DOHH2 (cell line): ENCODE data around the gene SLC35B2.
A peak's percentile ranks its signal among the peaks of the same experiment; 100 is the strongest.

Experiments
- H3F3A ChIP-seq: fragments of 200-600 bp; sonication (generic), shearing (Covaris generic); 2 replicates; pipeline ENCODE4 v1.6.0; 2016; ENCODE audit warnings: antibody characterized with exemption, mild to moderate bottlenecking; ENCODE audit not compliant: control insufficient read depth, insufficient read depth
- H3K27ac ChIP-seq: fragments of 200-600 bp; sonication (generic); 2 replicates; pipeline ENCODE4 v1.5.1; 2014; ENCODE audit warnings: low read depth, mild to moderate bottlenecking, low read length, moderate library complexity
- H3K27me3 ChIP-seq: fragments of 200-600 bp; sonication (generic); 2 replicates; pipeline ENCODE4 v1.6.1; 2014; ENCODE audit warnings: mild to moderate bottlenecking, low read length, mixed read lengths; ENCODE audit not compliant: control insufficient read depth
- H3K36me3 ChIP-seq: fragments of 200-600 bp; sonication (generic); 2 replicates; pipeline ENCODE4 v1.6.1; 2014; ENCODE audit warnings: mild to moderate bottlenecking, low read length, moderate library complexity, mixed read lengths; ENCODE audit not compliant: control insufficient read depth
- H3K4me1 ChIP-seq: fragments of 200-600 bp; sonication (generic); 2 replicates; pipeline ENCODE4 v1.6.1; 2014; ENCODE audit warnings: mild to moderate bottlenecking, low read length, mixed read lengths; ENCODE audit not compliant: control insufficient read depth
- H3K4me2 ChIP-seq: fragments of 200-600 bp; sonication (generic); 2 replicates; pipeline ENCODE4 v1.6.0; 2014; ENCODE audit warnings: mild to moderate bottlenecking, low read length, moderate library complexity
- H3K4me3 ChIP-seq: fragments of 200-600 bp; sonication (generic); 2 replicates; pipeline ENCODE4 v1.5.1; 2014; ENCODE audit warnings: mild to moderate bottlenecking, low read length, mixed read lengths
- H3K79me2 ChIP-seq: fragments of 200-600 bp; sonication (generic); 2 replicates; pipeline ENCODE4 v1.6.1; 2014; ENCODE audit warnings: mild to moderate bottlenecking, low read length, mixed read lengths; ENCODE audit not compliant: control insufficient read depth
- H3K9me2 ChIP-seq: fragments of 200-600 bp; sonication (generic); replicated peaks from 2 replicates; pipeline ENCODE4 v1.6.1; 2014; ENCODE audit warnings: mild to moderate bottlenecking, low read length, mixed read lengths; ENCODE audit not compliant: control insufficient read depth
- H3K9me3 ChIP-seq: fragments of 200-600 bp; sonication (generic); 2 replicates; pipeline ENCODE4 v1.6.1; 2014; ENCODE audit warnings: antibody characterized with exemption, low read length, mixed read lengths; ENCODE audit not compliant: control insufficient read depth, insufficient read depth
- H4K20me1 ChIP-seq: fragments of 200-600 bp; sonication (generic); 2 replicates; pipeline ENCODE4 v1.6.0; 2014; ENCODE audit warnings: low read depth, mild to moderate bottlenecking, antibody characterized with exemption, low read length, moderate library complexity; ENCODE audit not compliant: control insufficient read depth, insufficient read depth
- EZH2phosphoT487 ChIP-seq: fragments of 200-600 bp; sonication (generic); IDR thresholded peaks from 2 replicates; pipeline ENCODE4 v1.6.1; 2017; ENCODE audit warnings: borderline replicate concordance, mild to moderate bottlenecking, antibody characterized with exemption, low read length, moderate library complexity, mixed read lengths
- TF ChIP-seq, protein P1 (sequence below): fragments of 200-600 bp; sonication (generic); IDR thresholded peaks from one replicate; pipeline ENCODE4 v1.5.1; 2014; ENCODE audit warnings: antibody characterized with exemption, mild to moderate bottlenecking, low read depth, low read length; ENCODE audit not compliant: poor library complexity, severe bottlenecking

The SLC35B2 gene

DNA sequence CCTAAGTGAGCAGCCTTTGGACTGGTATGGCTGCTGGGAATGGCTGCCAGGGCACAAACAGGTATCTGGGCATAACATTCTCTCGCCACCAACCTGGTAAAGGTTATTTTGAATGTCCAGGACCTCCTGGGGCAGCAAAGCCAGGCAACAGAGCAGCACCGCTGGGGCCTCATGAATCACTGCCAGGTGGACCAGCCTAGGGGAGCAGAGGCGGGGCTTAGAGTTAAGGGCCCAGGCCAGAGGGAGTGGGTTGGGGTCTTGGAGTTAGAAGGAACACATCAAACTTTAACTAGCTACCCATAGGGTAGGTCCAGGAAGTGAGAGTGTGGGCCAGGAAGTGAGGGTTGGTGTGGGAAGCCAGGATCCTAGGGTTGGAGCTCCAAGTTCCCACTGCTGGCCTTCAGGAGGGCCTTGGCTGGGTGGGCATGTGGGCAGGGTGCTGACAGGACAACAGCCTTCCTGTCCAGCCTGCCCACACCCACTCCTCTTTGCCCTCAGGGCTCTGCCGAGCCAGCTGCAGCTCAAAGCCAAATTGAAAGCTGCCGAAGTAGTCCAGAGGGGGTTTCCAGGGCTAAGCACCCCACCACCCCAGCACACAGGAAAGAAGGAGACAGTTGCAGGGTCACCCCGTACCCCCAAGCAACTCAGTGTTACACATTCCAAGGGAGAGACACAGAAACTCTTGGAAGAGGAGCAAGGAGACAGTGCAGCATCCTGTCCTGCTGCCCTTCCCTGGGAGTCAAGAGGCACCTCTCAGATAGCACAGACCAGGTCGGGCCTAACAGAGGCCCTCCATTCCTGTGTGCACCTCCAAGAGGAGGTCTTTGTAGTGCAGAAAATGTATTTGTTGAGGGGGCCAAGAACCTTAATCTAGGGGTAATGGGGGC is 5.4 kb upstream of the SLC35B2 start:
- H3K9me2 ChIP-seq = no peaks in the 10 kb centered on the region
- TF ChIP-seq, protein P1, sequence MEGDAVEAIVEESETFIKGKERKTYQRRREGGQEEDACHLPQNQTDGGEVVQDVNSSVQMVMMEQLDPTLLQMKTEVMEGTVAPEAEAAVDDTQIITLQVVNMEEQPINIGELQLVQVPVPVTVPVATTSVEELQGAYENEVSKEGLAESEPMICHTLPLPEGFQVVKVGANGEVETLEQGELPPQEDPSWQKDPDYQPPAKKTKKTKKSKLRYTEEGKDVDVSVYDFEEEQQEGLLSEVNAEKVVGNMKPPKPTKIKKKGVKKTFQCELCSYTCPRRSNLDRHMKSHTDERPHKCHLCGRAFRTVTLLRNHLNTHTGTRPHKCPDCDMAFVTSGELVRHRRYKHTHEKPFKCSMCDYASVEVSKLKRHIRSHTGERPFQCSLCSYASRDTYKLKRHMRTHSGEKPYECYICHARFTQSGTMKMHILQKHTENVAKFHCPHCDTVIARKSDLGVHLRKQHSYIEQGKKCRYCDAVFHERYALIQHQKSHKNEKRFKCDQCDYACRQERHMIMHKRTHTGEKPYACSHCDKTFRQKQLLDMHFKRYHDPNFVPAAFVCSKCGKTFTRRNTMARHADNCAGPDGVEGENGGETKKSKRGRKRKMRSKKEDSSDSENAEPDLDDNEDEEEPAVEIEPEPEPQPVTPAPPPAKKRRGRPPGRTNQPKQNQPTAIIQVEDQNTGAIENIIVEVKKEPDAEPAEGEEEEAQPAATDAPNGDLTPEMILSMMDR = no peak
- no peak for TF ChIP-seq EZH2phosphoT487
- no peaks in the 10 kb centered on the region for H3K27me3 ChIP-seq
- H4K20me1 ChIP-seq = no peaks in the 10 kb centered on the region
- peaks cover 69% of the 10 kb centered on the region for H3K36me3 ChIP-seq
- H3F3A ChIP-seq = peaks cover 25% of the 10 kb centered on the region
- peak overlapping the region; percentile 93 for H3K27ac ChIP-seq
- peaks cover 42% of the 10 kb centered on the region for H3K79me2 ChIP-seq
- no peaks in the 10 kb centered on the region for H3K9me3 ChIP-seq
- peak overlapping the region; percentile 90 for H3K4me2 ChIP-seq
- peak overlapping the region; percentile 86 for H3K4me3 ChIP-seq
- peaks cover 67% of the 10 kb centered on the region for H3K4me1 ChIP-seq

DNA sequence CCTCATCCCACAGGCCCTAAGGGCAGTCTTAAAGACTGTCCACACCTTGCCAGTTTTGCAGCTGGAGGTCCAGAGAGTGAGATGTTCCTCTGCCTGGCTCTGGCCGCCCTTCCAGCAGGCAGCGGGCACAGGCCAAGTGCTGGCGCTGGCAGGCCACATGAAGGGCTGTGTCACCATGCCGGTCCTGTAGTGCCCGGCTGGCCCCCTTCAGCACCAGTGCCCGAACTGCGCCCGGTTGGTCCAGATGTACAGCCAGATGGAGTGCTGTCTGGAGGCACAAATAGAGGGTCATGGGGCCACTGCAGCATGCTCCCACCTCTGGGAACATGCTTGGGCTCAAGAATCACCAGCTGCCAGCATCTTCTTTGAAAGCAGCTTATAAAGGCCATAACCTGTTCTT is 4.3 kb upstream of the SLC35B2 start:
- H3K9me3 ChIP-seq = no peaks in the 10 kb centered on the region
- no peaks in the 10 kb centered on the region for H3K27me3 ChIP-seq
- TF ChIP-seq, protein P1 = no peak
- TF ChIP-seq EZH2phosphoT487 = no peak
- peaks cover 23% of the 10 kb centered on the region for H3F3A ChIP-seq
- H3K4me1 ChIP-seq = peaks cover 64% of the 10 kb centered on the region
- peaks cover 72% of the 10 kb centered on the region for H3K36me3 ChIP-seq
- no peaks in the 10 kb centered on the region for H4K20me1 ChIP-seq
- peak overlapping the region; percentile 90 for H3K4me2 ChIP-seq
- no peak overlapping the region for H3K4me3 ChIP-seq
- H3K9me2 ChIP-seq = no peaks in the 10 kb centered on the region
- peaks cover 48% of the 10 kb centered on the region for H3K79me2 ChIP-seq
- H3K27ac ChIP-seq = 0 out of 2 replicates have a peak overlapping the region, but pooled peaks have one; percentile 0

DNA sequence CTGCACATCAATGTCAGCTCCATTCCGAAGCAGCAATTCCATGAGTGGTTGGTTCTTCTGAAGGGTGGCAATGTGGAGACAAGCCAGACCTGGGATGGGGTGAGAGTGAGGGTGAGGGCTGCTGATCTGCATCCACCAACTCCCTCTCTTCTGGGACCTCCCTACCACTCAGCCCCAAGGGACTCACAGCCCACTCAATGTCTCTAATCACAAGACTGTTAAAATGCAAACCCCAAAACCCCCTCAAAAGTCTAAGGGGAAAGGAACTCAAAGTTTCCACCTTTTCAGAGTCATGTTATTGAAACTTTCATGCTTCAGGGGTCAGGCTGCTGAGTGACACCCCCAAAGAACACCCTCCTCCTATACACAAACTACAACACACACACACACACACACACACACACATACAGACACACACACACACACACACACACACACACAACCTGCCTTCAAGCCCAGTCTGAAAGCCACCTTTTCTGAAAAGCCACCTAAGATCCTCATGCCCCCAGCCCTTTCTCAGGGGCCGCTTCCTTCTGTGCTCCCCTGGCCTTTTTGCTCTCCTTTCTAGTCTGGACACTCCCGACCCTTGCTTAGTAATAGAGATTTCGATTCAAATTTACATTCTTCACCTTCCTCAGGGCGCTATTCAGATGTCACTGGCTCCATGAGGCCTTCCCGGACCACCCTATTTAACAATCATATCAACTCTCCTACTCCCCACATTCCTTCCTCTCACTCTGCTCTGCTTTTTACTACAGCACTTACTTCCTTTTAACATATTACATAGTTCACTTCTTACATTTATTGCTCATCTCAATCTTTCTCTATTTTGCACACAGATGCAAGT is 3.3 kb upstream of the SLC35B2 start:
- H3K4me1 ChIP-seq = peaks cover 64% of the 10 kb centered on the region
- no peaks in the 10 kb centered on the region for H3K9me2 ChIP-seq
- TF ChIP-seq, protein P1 = no peak
- no peak for TF ChIP-seq EZH2phosphoT487
- H3F3A ChIP-seq = peaks cover 31% of the 10 kb centered on the region
- H3K27ac ChIP-seq = peak overlapping the region; percentile 0; the same call in 1 of the 2 replicates
- peaks cover 54% of the 10 kb centered on the region for H3K79me2 ChIP-seq
- no peak overlapping the region for H3K4me3 ChIP-seq
- peaks cover 73% of the 10 kb centered on the region for H3K36me3 ChIP-seq
- no peaks in the 10 kb centered on the region for H4K20me1 ChIP-seq
- H3K27me3 ChIP-seq = no peaks in the 10 kb centered on the region
- peak overlapping the region; percentile 90; the same call in 1 of the 2 replicates for H3K4me2 ChIP-seq
- no peaks in the 10 kb centered on the region for H3K9me3 ChIP-seq
